Osteocyte (in vitro differentiated cells): Measurements from ENCODE around the gene RBM33. TPM values are rescaled to one million over a fixed set of nuclear protein-coding genes. Genes with fewer than 3 reads are reported as not detected.

Source experiments
- DNase-seq: peaks from one replicate; pipeline ENCODE4 v3.0.0; 2021; ENCODE audit warnings: mixed read lengths; ENCODE audit not compliant: unreplicated experiment; ENCODE audit errors: extremely low spot score
- H3K27ac Mint-ChIP-seq: one replicate; pipeline ENCODE4 v1.8.0; 2021; ENCODE audit warnings: mild to moderate bottlenecking, mixed read lengths; ENCODE audit not compliant: unreplicated experiment
- H3K27me3 Mint-ChIP-seq: one replicate; pipeline ENCODE4 v1.8.0; 2021; ENCODE audit warnings: mixed read lengths; ENCODE audit not compliant: unreplicated experiment
- H3K36me3 Mint-ChIP-seq: one replicate; pipeline ENCODE4 v1.8.0; 2021; ENCODE audit warnings: mixed read lengths; ENCODE audit not compliant: unreplicated experiment
- H3K4me1 Mint-ChIP-seq: one replicate; pipeline ENCODE4 v1.8.0; 2021; ENCODE audit warnings: mixed read lengths; ENCODE audit not compliant: unreplicated experiment
- H3K4me3 Mint-ChIP-seq: one replicate; pipeline ENCODE4 v1.8.0; 2021; ENCODE audit warnings: mild to moderate bottlenecking, moderate library complexity, mixed read lengths; ENCODE audit not compliant: unreplicated experiment
- H3K9me3 Mint-ChIP-seq: one replicate; pipeline ENCODE4 v1.8.0; 2021; ENCODE audit warnings: mixed read lengths; ENCODE audit not compliant: unreplicated experiment
- total RNA-seq: library from RNA; stranded (reverse); gene quantifications from 2 replicates; pipeline ENCODE4 v1.2.1, GENCODE V29; 2021
- TF ChIP-seq, protein P1 (sequence below): fragments of 200-600 bp; sonication (generic); IDR thresholded peaks from 2 replicates; pipeline ENCODE4 v1.5.0; 2021; ENCODE audit warnings: antibody characterized with exemption, mild to moderate bottlenecking, moderate library complexity

Gene RBM33
- total RNA-seq, 1 donor from 2014 or later, result 52.4 TPM

DNA sequence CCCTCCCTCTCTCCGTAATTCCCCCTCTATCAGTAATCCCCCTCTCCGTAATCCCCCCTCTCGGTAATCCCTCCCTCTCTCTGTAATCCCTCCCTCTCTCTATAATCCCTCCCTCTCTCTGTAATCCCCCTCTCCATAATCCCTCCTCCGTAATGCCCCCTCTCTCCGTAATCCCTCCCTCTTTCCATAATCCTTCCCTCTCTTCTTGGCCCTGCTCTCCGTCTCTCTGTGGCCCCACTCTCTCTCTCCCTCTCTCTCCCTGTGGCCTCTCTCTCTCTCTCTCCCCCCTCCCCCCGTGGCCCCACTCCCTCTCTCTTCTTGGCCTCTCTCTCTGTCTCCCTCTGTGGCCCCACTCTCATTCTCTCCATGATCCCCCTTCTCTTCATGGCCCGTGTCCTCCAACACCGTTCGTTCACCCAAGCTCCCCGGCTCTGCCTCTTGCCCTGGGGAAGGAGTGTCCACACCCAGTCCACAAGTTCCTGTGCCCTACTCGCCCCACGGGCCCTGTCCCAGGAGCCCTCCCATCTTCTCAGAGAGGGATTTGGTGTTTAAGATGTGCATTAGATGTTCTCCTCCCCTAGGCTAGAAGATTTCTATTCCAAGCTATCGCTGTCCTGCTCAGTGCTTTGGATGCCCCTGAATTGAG is 148.0 kb downstream of the RBM33 start:
- Mint-ChIP-seq H3K4me3 (no peak overlapping the region), H3K27me3 (no peaks in the 10 kb centered on the region), H3K27ac (no peak overlapping the region), H3K9me3 (no peaks in the 10 kb centered on the region), H3K4me1 (peaks cover 7% of the 10 kb centered on the region), H3K36me3 (no peaks in the 10 kb centered on the region)
- no peak for DNase-seq
- TF ChIP-seq, protein P1, sequence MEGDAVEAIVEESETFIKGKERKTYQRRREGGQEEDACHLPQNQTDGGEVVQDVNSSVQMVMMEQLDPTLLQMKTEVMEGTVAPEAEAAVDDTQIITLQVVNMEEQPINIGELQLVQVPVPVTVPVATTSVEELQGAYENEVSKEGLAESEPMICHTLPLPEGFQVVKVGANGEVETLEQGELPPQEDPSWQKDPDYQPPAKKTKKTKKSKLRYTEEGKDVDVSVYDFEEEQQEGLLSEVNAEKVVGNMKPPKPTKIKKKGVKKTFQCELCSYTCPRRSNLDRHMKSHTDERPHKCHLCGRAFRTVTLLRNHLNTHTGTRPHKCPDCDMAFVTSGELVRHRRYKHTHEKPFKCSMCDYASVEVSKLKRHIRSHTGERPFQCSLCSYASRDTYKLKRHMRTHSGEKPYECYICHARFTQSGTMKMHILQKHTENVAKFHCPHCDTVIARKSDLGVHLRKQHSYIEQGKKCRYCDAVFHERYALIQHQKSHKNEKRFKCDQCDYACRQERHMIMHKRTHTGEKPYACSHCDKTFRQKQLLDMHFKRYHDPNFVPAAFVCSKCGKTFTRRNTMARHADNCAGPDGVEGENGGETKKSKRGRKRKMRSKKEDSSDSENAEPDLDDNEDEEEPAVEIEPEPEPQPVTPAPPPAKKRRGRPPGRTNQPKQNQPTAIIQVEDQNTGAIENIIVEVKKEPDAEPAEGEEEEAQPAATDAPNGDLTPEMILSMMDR, result no peak

DNA sequence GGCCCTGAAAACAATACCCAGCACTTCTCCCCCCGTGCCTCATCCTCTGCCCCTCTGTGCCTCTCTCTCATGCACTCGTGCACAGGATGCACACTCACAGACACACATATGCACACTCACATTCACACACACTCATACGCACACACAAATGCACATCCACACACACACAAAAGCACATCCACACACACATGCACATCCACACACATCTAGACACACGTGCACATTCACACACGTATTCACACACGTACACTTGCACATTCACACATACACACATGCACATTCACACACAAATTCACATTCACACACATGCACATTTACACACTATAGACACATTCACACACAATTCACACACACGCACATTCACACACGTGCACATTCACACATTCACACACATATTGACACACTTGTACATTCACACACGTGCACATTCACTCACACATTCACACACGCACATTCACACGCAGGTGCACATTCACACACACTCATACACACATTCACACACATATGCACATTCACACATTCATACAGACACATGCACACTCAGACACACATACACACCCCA is 148.6 kb downstream of the RBM33 start:
- TF ChIP-seq, protein P1, result no peak
- Mint-ChIP-seq H3K27ac (no peak overlapping the region), H3K4me1 (peaks cover 2% of the 10 kb centered on the region)

DNA sequence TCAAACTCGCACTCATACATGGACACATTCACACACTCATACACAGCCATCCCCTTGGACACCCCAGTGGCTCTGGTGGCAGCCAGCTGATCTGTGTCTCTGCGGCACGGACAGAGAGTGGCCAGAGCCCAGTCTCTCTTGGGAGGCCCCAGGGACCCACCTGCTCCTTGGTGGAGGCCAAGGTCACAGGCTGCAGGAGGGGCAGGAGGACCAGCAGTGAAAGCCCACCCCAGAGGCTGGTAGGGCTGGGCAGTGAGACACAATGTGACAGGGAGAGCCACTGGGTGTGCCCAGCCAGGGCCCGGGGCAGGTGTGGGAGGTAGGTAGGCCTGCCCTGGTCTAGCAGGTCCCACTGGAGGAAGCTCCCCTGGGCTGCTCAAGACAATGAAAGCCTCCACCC is 149.3 kb downstream of the RBM33 start:
- Mint-ChIP-seq H3K36me3 (no peaks in the 10 kb centered on the region), H3K9me3 (no peaks in the 10 kb centered on the region), H3K27me3 (peaks cover 5% of the 10 kb centered on the region), H3K4me3 (no peak overlapping the region), H3K4me1 (peaks cover 2% of the 10 kb centered on the region), H3K27ac (no peak overlapping the region)
- no peak for DNase-seq
- TF ChIP-seq, protein P1, result no peak

More for the DNA sequence above, 148.6 kb downstream of the RBM33 start:
- no peak for DNase-seq
- H3K36me3 Mint-ChIP-seq, result no peaks in the 10 kb centered on the region
- H3K9me3 Mint-ChIP-seq, result no peaks in the 10 kb centered on the region
- no peak overlapping the region for H3K4me3 Mint-ChIP-seq
- no peaks in the 10 kb centered on the region for H3K27me3 Mint-ChIP-seq

DNA sequence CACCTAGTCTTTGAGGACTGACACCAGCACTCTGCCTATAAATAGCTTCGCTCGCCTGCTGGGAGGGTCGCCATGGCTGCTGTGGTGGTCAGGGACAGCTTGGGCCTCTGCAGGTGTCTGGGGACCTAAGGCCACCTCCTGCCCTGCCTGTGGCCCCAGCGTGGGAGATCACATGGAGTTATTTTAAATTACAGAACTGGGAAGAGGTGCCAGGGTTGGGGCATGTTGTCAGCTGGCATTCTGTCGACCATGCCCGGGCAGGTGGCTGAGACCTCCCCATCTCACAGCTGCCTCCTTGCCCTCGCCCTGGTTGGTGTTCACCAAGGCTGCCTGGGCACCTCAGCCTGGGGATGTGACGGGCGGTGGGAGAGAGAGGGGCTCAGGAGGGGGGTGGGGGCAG is 149.7 kb downstream of the RBM33 start:
- no peak for DNase-seq

DNA sequence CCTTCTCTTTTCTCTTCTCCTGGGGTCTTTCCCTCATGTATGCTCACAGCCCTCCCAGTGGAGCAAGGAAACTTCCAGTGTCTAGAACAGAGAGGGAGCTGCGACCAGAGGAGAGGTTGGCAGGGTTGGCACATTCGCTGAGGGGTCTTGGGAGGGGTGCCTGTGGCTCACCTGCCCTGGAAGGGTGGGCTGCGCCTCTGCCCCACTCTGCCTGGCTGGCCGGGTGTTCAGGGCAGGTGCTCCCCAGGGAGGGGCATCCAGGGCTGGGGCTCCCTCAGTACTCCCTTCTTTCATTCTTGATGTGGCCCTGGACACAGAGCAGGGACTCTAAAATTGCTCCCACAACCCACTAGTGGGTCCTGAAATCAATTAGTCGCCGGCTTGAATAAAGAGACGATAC is 150.9 kb downstream of the RBM33 start:
- Mint-ChIP-seq H3K4me1 (peaks cover 2% of the 10 kb centered on the region), H3K36me3 (no peaks in the 10 kb centered on the region), H3K27ac (no peak overlapping the region), H3K4me3 (no peak overlapping the region), H3K27me3 (peaks cover 14% of the 10 kb centered on the region), H3K9me3 (no peaks in the 10 kb centered on the region)
- DNase-seq, result no peak
- TF ChIP-seq, protein P1, result no peak

More for the DNA sequence above, 149.7 kb downstream of the RBM33 start:
- Mint-ChIP-seq H3K9me3 (no peaks in the 10 kb centered on the region), H3K4me3 (no peak overlapping the region), H3K36me3 (no peaks in the 10 kb centered on the region), H3K4me1 (peaks cover 2% of the 10 kb centered on the region), H3K27me3 (peaks cover 5% of the 10 kb centered on the region), H3K27ac (no peak overlapping the region)
- TF ChIP-seq, protein P1, result no peak
